ENCODE data around the gene NIT1. TPM values are rescaled to one million over a fixed set of nuclear protein-coding genes. Genes with fewer than 3 reads are reported as not detected.

NIT1 gene, protein sequence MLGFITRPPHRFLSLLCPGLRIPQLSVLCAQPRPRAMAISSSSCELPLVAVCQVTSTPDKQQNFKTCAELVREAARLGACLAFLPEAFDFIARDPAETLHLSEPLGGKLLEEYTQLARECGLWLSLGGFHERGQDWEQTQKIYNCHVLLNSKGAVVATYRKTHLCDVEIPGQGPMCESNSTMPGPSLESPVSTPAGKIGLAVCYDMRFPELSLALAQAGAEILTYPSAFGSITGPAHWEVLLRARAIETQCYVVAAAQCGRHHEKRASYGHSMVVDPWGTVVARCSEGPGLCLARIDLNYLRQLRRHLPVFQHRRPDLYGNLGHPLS
- total RNA-seq: 10 to 100 TPM; 28.3 to 58.2 (median 39.6) TPM

DNA sequence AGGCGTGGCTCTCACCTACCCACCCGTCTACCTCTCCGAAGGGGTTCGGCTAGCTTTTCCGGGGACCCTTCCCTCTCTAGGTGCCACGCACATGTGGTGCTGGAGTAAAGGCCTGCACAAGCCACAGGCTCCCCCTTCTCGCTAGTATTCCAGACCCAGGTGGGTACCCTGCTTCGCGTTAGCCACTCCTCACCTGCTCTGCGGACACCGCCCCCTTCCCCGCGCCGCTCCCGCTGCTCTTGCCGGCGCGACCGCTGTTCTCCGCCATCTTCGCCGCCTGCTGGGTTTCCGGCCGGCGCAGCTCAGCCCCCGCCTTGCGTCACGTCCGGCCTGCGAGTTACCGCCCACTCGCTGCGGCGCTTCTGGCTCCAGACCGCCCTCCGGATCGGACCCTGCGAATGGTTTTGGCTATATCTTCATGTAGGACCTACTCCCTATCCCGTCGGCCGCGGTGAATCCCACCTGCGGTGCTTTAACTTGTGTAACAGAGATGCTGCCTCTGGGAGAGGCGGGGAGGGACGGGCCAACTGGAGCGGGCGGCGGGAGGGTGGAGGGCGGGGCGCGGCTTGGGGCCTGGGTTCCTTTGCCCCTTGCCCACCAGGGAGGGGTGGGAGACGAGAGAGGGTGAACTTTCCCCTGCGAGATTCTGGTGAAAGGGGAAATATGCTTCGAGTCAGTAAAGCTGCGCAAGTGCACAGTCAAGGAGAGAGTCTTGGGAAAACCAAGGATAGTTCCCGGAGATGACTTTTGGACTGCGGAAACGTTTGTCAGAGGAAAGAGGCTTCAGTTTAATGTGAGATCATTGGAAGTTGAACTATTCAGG, at the start of gene NIT1, which contains the start of gene PFDN2:
Gene NIT1 (plus strand): TSS at position 347 of the 823 bp plus-strand sequence. CDS start 72 bp downstream, at position 419.
Gene PFDN2 (minus strand): TSS at position 279 of the 823 bp plus-strand sequence. CDS start 11 bp downstream, at position 268.
- DNase-seq (ENCODE audit: low spot score in 2 of 2): peak; percentile 92 to 94
- under 1% methylated on average over 31 of the region's 58 CpGs for WGBS
- H3K36me3 ChIP-seq: peaks cover 35% of the 10 kb centered on the region
- TF ChIP-seq POLR2A (IDR thresholded peaks at IDR 0.05) (peak; percentile 84 to 90), POLR2AphosphoS5 (IDR thresholded peaks at IDR 0.05) (peak; percentile 92 to 96 (median 95))
- TF ChIP-seq, protein P1, sequence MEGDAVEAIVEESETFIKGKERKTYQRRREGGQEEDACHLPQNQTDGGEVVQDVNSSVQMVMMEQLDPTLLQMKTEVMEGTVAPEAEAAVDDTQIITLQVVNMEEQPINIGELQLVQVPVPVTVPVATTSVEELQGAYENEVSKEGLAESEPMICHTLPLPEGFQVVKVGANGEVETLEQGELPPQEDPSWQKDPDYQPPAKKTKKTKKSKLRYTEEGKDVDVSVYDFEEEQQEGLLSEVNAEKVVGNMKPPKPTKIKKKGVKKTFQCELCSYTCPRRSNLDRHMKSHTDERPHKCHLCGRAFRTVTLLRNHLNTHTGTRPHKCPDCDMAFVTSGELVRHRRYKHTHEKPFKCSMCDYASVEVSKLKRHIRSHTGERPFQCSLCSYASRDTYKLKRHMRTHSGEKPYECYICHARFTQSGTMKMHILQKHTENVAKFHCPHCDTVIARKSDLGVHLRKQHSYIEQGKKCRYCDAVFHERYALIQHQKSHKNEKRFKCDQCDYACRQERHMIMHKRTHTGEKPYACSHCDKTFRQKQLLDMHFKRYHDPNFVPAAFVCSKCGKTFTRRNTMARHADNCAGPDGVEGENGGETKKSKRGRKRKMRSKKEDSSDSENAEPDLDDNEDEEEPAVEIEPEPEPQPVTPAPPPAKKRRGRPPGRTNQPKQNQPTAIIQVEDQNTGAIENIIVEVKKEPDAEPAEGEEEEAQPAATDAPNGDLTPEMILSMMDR (IDR thresholded peaks at IDR 0.05): no peak
- H3K27ac ChIP-seq: peak within 1 kb of the TSS; percentile 97
- H3K9me3 ChIP-seq: no peaks in the 10 kb centered on the region
- peaks cover 63% of the 10 kb centered on the region for H3K4me1 ChIP-seq
- H3K27me3 ChIP-seq: no peaks in the 10 kb centered on the region
- H3K4me3 ChIP-seq: peak within 1 kb of the TSS; percentile 99

DNA sequence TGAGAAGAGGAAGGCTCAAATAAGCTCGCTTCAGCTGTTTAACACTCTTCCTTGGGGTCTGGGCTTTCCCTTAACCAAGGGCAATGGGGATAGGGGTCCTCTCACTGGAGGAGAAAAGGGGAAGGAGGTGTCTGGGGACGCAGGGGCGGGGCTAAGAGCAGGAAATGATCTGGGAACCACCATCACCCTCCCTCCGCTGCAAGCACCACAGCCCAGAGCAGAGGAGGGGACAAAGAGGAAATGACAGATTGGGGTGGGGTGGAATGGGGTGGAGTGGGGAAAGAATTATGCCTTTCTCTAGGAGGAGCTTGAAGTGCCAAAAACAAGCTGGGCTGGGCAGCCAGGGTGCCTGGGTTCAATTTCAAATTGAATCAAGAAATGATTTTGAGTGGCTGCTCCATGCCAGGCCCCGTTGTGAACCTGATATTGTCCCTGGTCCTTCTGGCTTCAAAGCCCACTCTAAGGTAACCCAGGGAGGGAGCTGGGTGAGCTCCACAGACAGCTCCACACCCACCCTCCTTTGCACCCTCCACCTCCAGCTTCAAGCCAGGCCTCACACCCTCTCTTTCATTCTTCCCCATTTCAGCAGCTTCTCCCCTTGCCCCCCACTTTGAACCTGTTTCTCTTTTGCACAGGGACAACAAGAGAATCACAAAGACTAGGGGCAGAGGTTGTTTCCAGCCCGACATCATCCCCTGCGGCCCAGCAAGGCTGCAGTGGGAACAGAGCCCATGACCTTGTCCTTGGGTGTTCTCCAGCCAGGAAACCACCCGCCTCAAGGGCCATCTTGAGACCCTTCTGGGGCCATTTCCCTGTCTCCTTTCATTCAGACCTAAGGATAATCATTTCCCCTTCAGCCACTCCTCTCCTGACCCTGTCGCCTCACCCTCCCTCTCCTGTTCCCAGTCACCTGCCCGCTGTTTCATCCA, 49.3 kb upstream of the NIT1 start:
- Histone ChIP-seq H3K36me3 (peaks cover 3% of the 10 kb centered on the region), H3K4me3 (peak overlapping the region; percentile 44), H3K4me1 (peaks cover 29% of the 10 kb centered on the region), H3K27me3 (no peaks in the 10 kb centered on the region), H3K27ac (peak overlapping the region; percentile 63), H3K9me3 (no peaks in the 10 kb centered on the region)
- no peak for DNase-seq (ENCODE audit: low spot score in 2 of 2)
- no peak for TF ChIP-seq POLR2A (IDR thresholded peaks at IDR 0.05)
- TF ChIP-seq EP300 (IDR thresholded peaks at IDR 0.05): no peak
- TF ChIP-seq, protein P1 (IDR thresholded peaks at IDR 0.05): no peak
- TF ChIP-seq POLR2AphosphoS5 (IDR thresholded peaks at IDR 0.05): no peak
- 62% methylated on average over 10 of the region's 10 CpGs for WGBS

DNA sequence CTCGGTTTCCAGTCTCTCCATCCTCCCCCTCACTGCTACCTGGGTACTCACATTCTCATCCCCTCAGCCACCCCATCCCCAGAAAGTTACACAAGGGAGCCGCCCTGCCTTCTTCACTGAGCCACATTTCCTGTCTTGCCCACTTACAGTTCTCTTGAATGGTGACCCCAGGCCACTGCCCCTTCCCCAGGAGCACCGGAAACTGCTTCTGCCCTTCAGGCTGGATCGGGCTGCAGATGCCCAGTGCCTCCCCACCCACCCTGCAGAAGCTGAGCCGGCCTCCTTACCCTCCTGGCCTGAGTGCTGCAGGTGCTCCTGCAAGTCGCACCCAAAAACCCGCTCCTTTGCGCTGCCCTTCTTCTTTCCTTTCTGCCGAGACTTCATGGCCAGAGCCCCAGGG, 48.7 kb upstream of the NIT1 start:
- no peak for DNase-seq (ENCODE audit: low spot score in 2 of 2)
- H3K27ac ChIP-seq: peak overlapping the region; percentile 63

GRCh38 chr1:161069731-161070270, 48.1 kb upstream of the NIT1 start, which contains the start of gene ARHGAP30:
TSS of gene ARHGAP30 (minus strand) at chr1:161069891. CDS start at chr1:161069624, 267 bp downstream.
- no peak for DNase-seq (ENCODE audit: low spot score in 2 of 2)
- 100% methylated on average over 1 of the region's 9 CpGs for WGBS

More for the DNA sequence above, 48.7 kb upstream of the NIT1 start:
- Histone ChIP-seq H3K36me3 (peaks cover 3% of the 10 kb centered on the region), H3K4me1 (peaks cover 35% of the 10 kb centered on the region), H3K9me3 (no peaks in the 10 kb centered on the region), H3K27me3 (no peaks in the 10 kb centered on the region), H3K4me3 (peak overlapping the region; percentile 44)
- WGBS: 73% methylated on average over 9 of the region's 9 CpGs
- TF ChIP-seq EP300 (IDR thresholded peaks at IDR 0.05) (no peak), POLR2AphosphoS5 (IDR thresholded peaks at IDR 0.05) (no peak), POLR2A (IDR thresholded peaks at IDR 0.05) (no peak)
- TF ChIP-seq, protein P1 (IDR thresholded peaks at IDR 0.05): no peak

More at GRCh38 chr1:161069731-161070270, 48.1 kb upstream of the NIT1 start, which contains the start of gene ARHGAP30:
- Histone ChIP-seq H3K9me3 (no peaks in the 10 kb centered on the region), H3K27me3 (no peaks in the 10 kb centered on the region), H3K4me1 (peaks cover 41% of the 10 kb centered on the region), H3K27ac (peak within 1 kb of the TSS; percentile 63), H3K36me3 (peaks cover 3% of the 10 kb centered on the region), H3K4me3 (peak within 1 kb of the TSS; percentile 44)
- TF ChIP-seq, protein P1 (IDR thresholded peaks at IDR 0.05): no peak
- TF ChIP-seq POLR2A (IDR thresholded peaks at IDR 0.05) (no peak), POLR2AphosphoS5 (IDR thresholded peaks at IDR 0.05) (no peak)

Data from suprapubic skin (tissue), 4 donors.